ENCODE measurements around the gene PVALEF. TPM values are rescaled to one million over a fixed set of nuclear protein-coding genes. Genes with fewer than 3 reads are reported as not detected.

PVALEF gene
- total RNA-seq, 1 experiment from 2014 or later: not detected

DNA sequence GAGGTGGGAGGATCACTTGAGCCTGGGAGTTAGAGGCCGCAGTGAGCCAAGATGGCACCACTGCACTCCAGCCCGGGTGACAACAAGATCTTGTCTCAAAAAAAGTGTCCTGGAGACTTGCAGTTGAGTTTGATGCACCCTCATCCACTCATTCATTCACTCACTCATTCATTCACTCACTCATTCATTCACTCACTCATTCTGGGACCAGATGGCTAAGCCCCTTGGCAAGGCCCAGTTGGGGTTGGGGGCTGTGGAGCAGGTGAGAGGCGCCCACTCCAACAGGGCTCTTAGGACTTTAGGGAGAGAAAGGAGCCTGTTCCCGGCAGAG lies 1.9 kb downstream of the PVALEF start:
- TF ChIP-seq, protein P1, sequence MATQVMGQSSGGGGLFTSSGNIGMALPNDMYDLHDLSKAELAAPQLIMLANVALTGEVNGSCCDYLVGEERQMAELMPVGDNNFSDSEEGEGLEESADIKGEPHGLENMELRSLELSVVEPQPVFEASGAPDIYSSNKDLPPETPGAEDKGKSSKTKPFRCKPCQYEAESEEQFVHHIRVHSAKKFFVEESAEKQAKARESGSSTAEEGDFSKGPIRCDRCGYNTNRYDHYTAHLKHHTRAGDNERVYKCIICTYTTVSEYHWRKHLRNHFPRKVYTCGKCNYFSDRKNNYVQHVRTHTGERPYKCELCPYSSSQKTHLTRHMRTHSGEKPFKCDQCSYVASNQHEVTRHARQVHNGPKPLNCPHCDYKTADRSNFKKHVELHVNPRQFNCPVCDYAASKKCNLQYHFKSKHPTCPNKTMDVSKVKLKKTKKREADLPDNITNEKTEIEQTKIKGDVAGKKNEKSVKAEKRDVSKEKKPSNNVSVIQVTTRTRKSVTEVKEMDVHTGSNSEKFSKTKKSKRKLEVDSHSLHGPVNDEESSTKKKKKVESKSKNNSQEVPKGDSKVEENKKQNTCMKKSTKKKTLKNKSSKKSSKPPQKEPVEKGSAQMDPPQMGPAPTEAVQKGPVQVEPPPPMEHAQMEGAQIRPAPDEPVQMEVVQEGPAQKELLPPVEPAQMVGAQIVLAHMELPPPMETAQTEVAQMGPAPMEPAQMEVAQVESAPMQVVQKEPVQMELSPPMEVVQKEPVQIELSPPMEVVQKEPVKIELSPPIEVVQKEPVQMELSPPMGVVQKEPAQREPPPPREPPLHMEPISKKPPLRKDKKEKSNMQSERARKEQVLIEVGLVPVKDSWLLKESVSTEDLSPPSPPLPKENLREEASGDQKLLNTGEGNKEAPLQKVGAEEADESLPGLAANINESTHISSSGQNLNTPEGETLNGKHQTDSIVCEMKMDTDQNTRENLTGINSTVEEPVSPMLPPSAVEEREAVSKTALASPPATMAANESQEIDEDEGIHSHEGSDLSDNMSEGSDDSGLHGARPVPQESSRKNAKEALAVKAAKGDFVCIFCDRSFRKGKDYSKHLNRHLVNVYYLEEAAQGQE (IDR thresholded peaks at IDR 0.05; ENCODE audit: insufficient read depth in 1 of 2, low read depth in 2 of 2, low read length in 1 of 2): no peak
- TF ChIP-seq POLR2AphosphoS5 (IDR thresholded peaks at IDR 0.05; ENCODE audit: low read depth, low read length): no peak
- no peak for TF ChIP-seq TCF7L2 (IDR thresholded peaks at IDR 0.05; ENCODE audit: low read depth, low read length)
- no peak for TF ChIP-seq SIN3A (IDR thresholded peaks at IDR 0.05; ENCODE audit: borderline replicate concordance, insufficient read depth, low read depth, low read length)
- TF ChIP-seq, protein P2, sequence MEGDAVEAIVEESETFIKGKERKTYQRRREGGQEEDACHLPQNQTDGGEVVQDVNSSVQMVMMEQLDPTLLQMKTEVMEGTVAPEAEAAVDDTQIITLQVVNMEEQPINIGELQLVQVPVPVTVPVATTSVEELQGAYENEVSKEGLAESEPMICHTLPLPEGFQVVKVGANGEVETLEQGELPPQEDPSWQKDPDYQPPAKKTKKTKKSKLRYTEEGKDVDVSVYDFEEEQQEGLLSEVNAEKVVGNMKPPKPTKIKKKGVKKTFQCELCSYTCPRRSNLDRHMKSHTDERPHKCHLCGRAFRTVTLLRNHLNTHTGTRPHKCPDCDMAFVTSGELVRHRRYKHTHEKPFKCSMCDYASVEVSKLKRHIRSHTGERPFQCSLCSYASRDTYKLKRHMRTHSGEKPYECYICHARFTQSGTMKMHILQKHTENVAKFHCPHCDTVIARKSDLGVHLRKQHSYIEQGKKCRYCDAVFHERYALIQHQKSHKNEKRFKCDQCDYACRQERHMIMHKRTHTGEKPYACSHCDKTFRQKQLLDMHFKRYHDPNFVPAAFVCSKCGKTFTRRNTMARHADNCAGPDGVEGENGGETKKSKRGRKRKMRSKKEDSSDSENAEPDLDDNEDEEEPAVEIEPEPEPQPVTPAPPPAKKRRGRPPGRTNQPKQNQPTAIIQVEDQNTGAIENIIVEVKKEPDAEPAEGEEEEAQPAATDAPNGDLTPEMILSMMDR (IDR thresholded peaks at IDR 0.05): no peak
- no peak overlapping the region for H3K4me3 ChIP-seq (ENCODE audit: low read depth in 2 of 2, low read length in 2 of 2)
- peaks cover 16% of the 10 kb centered on the region for H3K4me1 ChIP-seq (ENCODE audit: control insufficient read depth, insufficient read depth, low read length)
- no peaks in the 10 kb centered on the region for H3K36me3 ChIP-seq (ENCODE audit: control insufficient read depth, insufficient read depth, low read length)
- H3K9me3 ChIP-seq (ENCODE audit: control insufficient read depth, insufficient read depth, low read depth, low read length): no peaks in the 10 kb centered on the region
- no peak for ATAC-seq
- no TSS peak for BruUV-seq (replicated peaks)
- no peaks in the 10 kb centered on the region for H3K27me3 ChIP-seq (ENCODE audit: control insufficient read depth, insufficient read depth, low read length)
- no peak for DNase-seq (ENCODE audit: low read depth, low spot score)
- intact Hi-C loops (cut with micrococcal nuclease; ENCODE audit: unreplicated experiment): no loop called here
- POLR2A ChIA-PET: no interaction called here
- in situ Hi-C loops (cut with HindIII; ENCODE audit: low pct_unique_long_range_greater_than_20kb, low sequenced_read_pairs): no loop called here
- H3K27ac ChIP-seq (ENCODE audit: low read length): no peak overlapping the region
- CTCF ChIA-PET: no interaction called here

DNA sequence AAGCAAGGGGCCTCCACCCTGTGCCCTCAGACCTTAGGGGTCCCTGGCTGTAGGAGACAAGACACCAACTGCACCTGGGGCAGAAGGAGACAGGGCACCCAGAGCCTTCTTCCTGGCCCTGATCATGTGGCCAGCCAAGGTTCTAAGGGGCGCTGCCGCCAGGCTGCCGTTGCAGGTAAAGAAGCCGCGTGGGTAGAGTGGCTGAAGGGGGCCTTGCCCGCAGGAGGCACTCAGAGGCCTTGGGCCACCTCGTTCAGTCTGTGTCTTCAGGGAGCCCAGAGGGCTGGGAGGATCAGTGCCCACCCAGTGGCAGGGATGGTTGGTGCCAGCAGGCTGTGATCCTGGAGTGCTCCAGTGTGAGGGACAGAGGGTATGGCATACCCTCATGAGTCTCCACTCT lies 2.3 kb downstream of the PVALEF start:
- CTCF ChIA-PET: no interaction called here

More for the DNA sequence above, 2.3 kb downstream of the PVALEF start:
- TF ChIP-seq SIN3A (IDR thresholded peaks at IDR 0.05; ENCODE audit: borderline replicate concordance, insufficient read depth, low read depth, low read length) (no peak), POLR2AphosphoS5 (IDR thresholded peaks at IDR 0.05; ENCODE audit: low read depth, low read length) (no peak), TCF7L2 (IDR thresholded peaks at IDR 0.05; ENCODE audit: low read depth, low read length) (no peak)
- TF ChIP-seq, protein P1 (IDR thresholded peaks at IDR 0.05; ENCODE audit: insufficient read depth in 1 of 2, low read depth in 2 of 2, low read length in 1 of 2): no peak
- TF ChIP-seq, protein P2 (IDR thresholded peaks at IDR 0.05): no peak
- Histone ChIP-seq H3K27ac (ENCODE audit: low read length) (no peak overlapping the region), H3K9me3 (ENCODE audit: control insufficient read depth, insufficient read depth, low read depth, low read length) (no peaks in the 10 kb centered on the region), H3K4me1 (ENCODE audit: control insufficient read depth, insufficient read depth, low read length) (peaks cover 16% of the 10 kb centered on the region), H3K4me3 (ENCODE audit: low read depth in 2 of 2, low read length in 2 of 2) (no peak overlapping the region), H3K36me3 (ENCODE audit: control insufficient read depth, insufficient read depth, low read length) (no peaks in the 10 kb centered on the region), H3K27me3 (ENCODE audit: control insufficient read depth, insufficient read depth, low read length) (no peaks in the 10 kb centered on the region)
- POLR2A ChIA-PET: no interaction called here
- ATAC-seq (no peak), DNase-seq (ENCODE audit: low read depth, low spot score) (no peak)
- in situ Hi-C loops (cut with HindIII; ENCODE audit: low pct_unique_long_range_greater_than_20kb, low sequenced_read_pairs) (no loop called here), intact Hi-C loops (cut with micrococcal nuclease; ENCODE audit: unreplicated experiment) (no loop called here)
- BruUV-seq (replicated peaks): no TSS peak

All from Panc1 (cell line).